ENCODE results near the gene FADS6.

FADS6 gene

GRCh38 chr17:74864297-74864865 lies 29.1 kb downstream of the FADS6 start:
- Histone ChIP-seq H3K9ac (ENCODE audit: low read depth, low read length, poor library complexity, severe bottlenecking) (no peak overlapping the region), H3K9me3 (ENCODE audit: insufficient read depth, low read depth, low read length) (no peaks in the 10 kb centered on the region), H3F3A (ENCODE audit: low read depth) (no peaks in the 10 kb centered on the region), H2AFZ (ENCODE audit: low read length) (no peak overlapping the region), H3K27me3 (ENCODE audit: insufficient read depth, low read length, poor library complexity, severe bottlenecking) (no peaks in the 10 kb centered on the region), H4K20me1 (ENCODE audit: insufficient read depth, low read length, poor library complexity, severe bottlenecking) (no peaks in the 10 kb centered on the region), H3K79me2 (ENCODE audit: insufficient read depth, low read length) (no peaks in the 10 kb centered on the region), H3K4me1 (ENCODE audit: insufficient read depth, low read length, poor library complexity, severe bottlenecking) (no peaks in the 10 kb centered on the region), H3K36me3 (ENCODE audit: insufficient read depth, low read length) (no peaks in the 10 kb centered on the region), H3K4me3 (ENCODE audit: low read length, poor library complexity, severe bottlenecking) (peak overlapping the region; percentile 3), H3K4me2 (ENCODE audit: low read depth, low read length, poor library complexity, severe bottlenecking) (peak overlapping the region; percentile 24), H3K9me2 (replicated peaks; ENCODE audit: low read depth, low read length) (no peaks in the 10 kb centered on the region)
- TF ChIP-seq, protein P1, sequence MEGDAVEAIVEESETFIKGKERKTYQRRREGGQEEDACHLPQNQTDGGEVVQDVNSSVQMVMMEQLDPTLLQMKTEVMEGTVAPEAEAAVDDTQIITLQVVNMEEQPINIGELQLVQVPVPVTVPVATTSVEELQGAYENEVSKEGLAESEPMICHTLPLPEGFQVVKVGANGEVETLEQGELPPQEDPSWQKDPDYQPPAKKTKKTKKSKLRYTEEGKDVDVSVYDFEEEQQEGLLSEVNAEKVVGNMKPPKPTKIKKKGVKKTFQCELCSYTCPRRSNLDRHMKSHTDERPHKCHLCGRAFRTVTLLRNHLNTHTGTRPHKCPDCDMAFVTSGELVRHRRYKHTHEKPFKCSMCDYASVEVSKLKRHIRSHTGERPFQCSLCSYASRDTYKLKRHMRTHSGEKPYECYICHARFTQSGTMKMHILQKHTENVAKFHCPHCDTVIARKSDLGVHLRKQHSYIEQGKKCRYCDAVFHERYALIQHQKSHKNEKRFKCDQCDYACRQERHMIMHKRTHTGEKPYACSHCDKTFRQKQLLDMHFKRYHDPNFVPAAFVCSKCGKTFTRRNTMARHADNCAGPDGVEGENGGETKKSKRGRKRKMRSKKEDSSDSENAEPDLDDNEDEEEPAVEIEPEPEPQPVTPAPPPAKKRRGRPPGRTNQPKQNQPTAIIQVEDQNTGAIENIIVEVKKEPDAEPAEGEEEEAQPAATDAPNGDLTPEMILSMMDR (conservative IDR thresholded peaks at IDR 0.05; ENCODE audit: low read length): no peak
- no peak for TF ChIP-seq EZH2phosphoT487 (IDR thresholded peaks at IDR 0.05; ENCODE audit: borderline replicate concordance)

GRCh38 chr17:74863420-74864296 lies 29.8 kb downstream of the FADS6 start:
- Histone ChIP-seq H3K9ac (ENCODE audit: low read depth, low read length, poor library complexity, severe bottlenecking) (no peak overlapping the region), H3K9me2 (replicated peaks; ENCODE audit: low read depth, low read length) (no peaks in the 10 kb centered on the region), H3K9me3 (ENCODE audit: insufficient read depth, low read depth, low read length) (no peaks in the 10 kb centered on the region), H3K27me3 (ENCODE audit: insufficient read depth, low read length, poor library complexity, severe bottlenecking) (no peaks in the 10 kb centered on the region), H3K4me1 (ENCODE audit: insufficient read depth, low read length, poor library complexity, severe bottlenecking) (no peaks in the 10 kb centered on the region), H2AFZ (ENCODE audit: low read length) (no peak overlapping the region), H3K36me3 (ENCODE audit: insufficient read depth, low read length) (no peaks in the 10 kb centered on the region), H3K4me3 (ENCODE audit: low read length, poor library complexity, severe bottlenecking) (no peak overlapping the region), H4K20me1 (ENCODE audit: insufficient read depth, low read length, poor library complexity, severe bottlenecking) (no peaks in the 10 kb centered on the region), H3K4me2 (ENCODE audit: low read depth, low read length, poor library complexity, severe bottlenecking) (no peak overlapping the region), H3F3A (ENCODE audit: low read depth) (no peaks in the 10 kb centered on the region), H3K79me2 (ENCODE audit: insufficient read depth, low read length) (no peaks in the 10 kb centered on the region)
- TF ChIP-seq EZH2phosphoT487 (IDR thresholded peaks at IDR 0.05; ENCODE audit: borderline replicate concordance): no peak
- TF ChIP-seq, protein P1 (conservative IDR thresholded peaks at IDR 0.05; ENCODE audit: low read length): no peak

GRCh38 chr17:74862919-74863318 lies 30.5 kb downstream of the FADS6 start:
- H3K36me3 ChIP-seq (ENCODE audit: insufficient read depth, low read length): no peaks in the 10 kb centered on the region
- H3K79me2 ChIP-seq (ENCODE audit: insufficient read depth, low read length): no peaks in the 10 kb centered on the region

More at GRCh38 chr17:74862919-74863318, 30.5 kb downstream of the FADS6 start:
- no peak for TF ChIP-seq EZH2phosphoT487 (IDR thresholded peaks at IDR 0.05; ENCODE audit: borderline replicate concordance)
- TF ChIP-seq, protein P1 (conservative IDR thresholded peaks at IDR 0.05; ENCODE audit: low read length): no peak
- H3K4me3 ChIP-seq (ENCODE audit: low read length, poor library complexity, severe bottlenecking): no peak overlapping the region
- no peaks in the 10 kb centered on the region for H3K9me3 ChIP-seq (ENCODE audit: insufficient read depth, low read depth, low read length)
- no peaks in the 10 kb centered on the region for H4K20me1 ChIP-seq (ENCODE audit: insufficient read depth, low read length, poor library complexity, severe bottlenecking)
- H3K9ac ChIP-seq (ENCODE audit: low read depth, low read length, poor library complexity, severe bottlenecking): no peak overlapping the region
- no peaks in the 10 kb centered on the region for H3K4me1 ChIP-seq (ENCODE audit: insufficient read depth, low read length, poor library complexity, severe bottlenecking)
- H3F3A ChIP-seq (ENCODE audit: low read depth): no peaks in the 10 kb centered on the region
- no peaks in the 10 kb centered on the region for H3K27me3 ChIP-seq (ENCODE audit: insufficient read depth, low read length, poor library complexity, severe bottlenecking)
- H3K4me2 ChIP-seq (ENCODE audit: low read depth, low read length, poor library complexity, severe bottlenecking): no peak overlapping the region
- no peak overlapping the region for H2AFZ ChIP-seq (ENCODE audit: low read length)
- H3K9me2 ChIP-seq (replicated peaks; ENCODE audit: low read depth, low read length): no peaks in the 10 kb centered on the region

Measured in Loucy (cell line).